Esophagus muscularis mucosa (tissue), 4 donors: ENCODE data around the gene GIPC3. TPM values are rescaled to one million over a fixed set of nuclear protein-coding genes. Genes with fewer than 3 reads are reported as not detected.

ENCODE experiments used
- DNase-seq: peaks from one replicate; pipeline ENCODE4 v3.0.0-alpha.2; 2017; ENCODE audit errors: extremely low spot score
- H3K27ac ChIP-seq, 4 donors: fragments of 200-600 bp; sonication (generic); replicated peaks in 1 of 4; 1 replicate in 3 of 4; 2 replicates in 1 of 4; pipeline ENCODE4 v1.5.1; 2016 to 2019; ENCODE audit warnings: mild to moderate bottlenecking in 1 of 4
- H3K27me3 ChIP-seq, 4 donors: fragments of 200-600 bp; sonication (generic); one replicate each; pipeline versions ENCODE4 v1.5.1 to v1.6.0; 2016 to 2019
- H3K36me3 ChIP-seq, 4 donors: fragments of 200-600 bp; sonication (generic); one replicate each; pipeline ENCODE4 v1.5.1; 2016 to 2019
- H3K4me1 ChIP-seq, 4 donors: fragments of 200-600 bp; sonication (generic); one replicate each; pipeline ENCODE4 v1.5.1; 2016 to 2019
- H3K4me3 ChIP-seq, 4 donors: fragments of 200-600 bp; sonication (generic); 1 replicate in 2 of 4; 2 replicates in 2 of 4; pipeline ENCODE4 v1.5.1; 2016 to 2019; ENCODE audit warnings: mild to moderate bottlenecking in 4 of 4, moderate library complexity in 1 of 4
- H3K9me3 ChIP-seq, 4 donors: fragments of 200-600 bp; sonication (generic); 1 replicate in 3 of 4; 2 replicates in 1 of 4; pipeline ENCODE4 v1.5.1; 2016 to 2019
- CTCF ChIP-seq, 3 experiments: fragments of 200-600 bp in 2 of 3; fragments of 450-650 bp in 1 of 3; sonication (generic) in 2 of 3; IDR thresholded peaks; one replicate each; pipeline ENCODE4 v1.5.1; 2017 to 2019; ENCODE audit warnings: antibody characterized with exemption in 3 of 3, mild to moderate bottlenecking in 2 of 3, moderate library complexity in 1 of 3
- EP300 ChIP-seq: sonication (generic); formaldehyde crosslinking; IDR thresholded peaks from one replicate; pipeline ENCODE4 v1.6.1; 2017; ENCODE audit warnings: antibody characterized with exemption
- POLR2A ChIP-seq: fragments of 450-650 bp; IDR thresholded peaks from one replicate; pipeline ENCODE4 v1.6.1; 2017; ENCODE audit warnings: antibody characterized with exemption, moderate library complexity, mild to moderate bottlenecking, low read depth
- POLR2AphosphoS5 ChIP-seq, 2 donors: sonication (generic); formaldehyde crosslinking; IDR thresholded peaks; one replicate each; pipeline ENCODE4 v1.6.1; 2017; ENCODE audit warnings: antibody characterized with exemption in 2 of 2
- WGBS: methylation state at CpG from one replicate; pipeline ENCODE4 v1.1.5; 2018; 5-methylcytosine and 5-hydroxymethylcytosine counted together
- intact Hi-C: fragments of 100-400 bp; cut with DNase I; formaldehyde crosslinking; loops from one replicate; pipeline ENCODE4 v1.15.1; 2023
- total RNA-seq, 4 donors: library from RNA; depleted of rRNA; stranded (reverse); fragments of >200 nt; gene quantifications; one replicate each; pipeline versions ENCODE4 v1.1.0 to v1.2.1, GENCODE V29; 2016

GIPC3 gene
- total RNA-seq, 4 donors from 2014 or later, result 4.1 to 17.5 (median 4.9) TPM

- no peak for DNase-seq
Measured at GRCh38 chr19:3591876-3592613, 6.8 kb downstream of the GIPC3 start.

GRCh38 chr19:3593156-3593555 lies 7.9 kb downstream of the GIPC3 start:
- Histone ChIP-seq H3K36me3 (peaks cover 0 to 21% (median 5%) of the 10 kb centered on the region in 4 donors), H3K27me3 (no peaks in the 10 kb centered on the region), H3K9me3 (no peaks in the 10 kb centered on the region), H3K4me3 (no peak overlapping the region), H3K27ac (peak overlapping the region in 1 of 4 donors; percentile 10), H3K4me1 (peaks cover 0 to 7% (median 0%) of the 10 kb centered on the region in 4 donors)
- TF ChIP-seq CTCF (IDR thresholded peaks at IDR 0.05), result no peak
- TF ChIP-seq EP300, result no peak
- no peak for TF ChIP-seq POLR2AphosphoS5 (IDR thresholded peaks at IDR 0.05)
- TF ChIP-seq POLR2A, result no peak
- no peak for DNase-seq
- intact Hi-C loops, result no loop called here
- WGBS, result 64% methylated on average over 7 of the region's 11 CpGs

More at GRCh38 chr19:3591876-3592613, 6.8 kb downstream of the GIPC3 start:
- H3K27ac ChIP-seq, result peak overlapping the region in 2 of 4 donors; percentile 10 to 34
- intact Hi-C loops, result no loop called here
- peaks cover 0 to 14% (median 5%) of the 10 kb centered on the region in 4 donors for H3K36me3 ChIP-seq
- peaks cover 4 to 7% (median 4%) of the 10 kb centered on the region in 4 donors for H3K4me1 ChIP-seq
- WGBS, result 100% methylated on average over 1 of the region's 9 CpGs
- TF ChIP-seq POLR2A (no peak), CTCF (IDR thresholded peaks at IDR 0.05) (no peak), EP300 (no peak), POLR2AphosphoS5 (IDR thresholded peaks at IDR 0.05) (no peak)
- H3K9me3 ChIP-seq, result no peaks in the 10 kb centered on the region
- H3K27me3 ChIP-seq, result no peaks in the 10 kb centered on the region
- H3K4me3 ChIP-seq, result no peak overlapping the region

GRCh38 chr19:3595521-3596061 lies 10.3 kb downstream of the GIPC3 start:
- H3K27me3 ChIP-seq, result no peaks in the 10 kb centered on the region
- H3K9me3 ChIP-seq, result no peaks in the 10 kb centered on the region
- intact Hi-C loops, result no loop called here
- no peak overlapping the region for H3K27ac ChIP-seq
- peaks cover 0 to 7% (median 0%) of the 10 kb centered on the region in 4 donors for H3K4me1 ChIP-seq
- no peak for TF ChIP-seq CTCF (IDR thresholded peaks at IDR 0.05)
- TF ChIP-seq EP300, result no peak
- TF ChIP-seq POLR2AphosphoS5 (IDR thresholded peaks at IDR 0.05), result no peak
- no peak for TF ChIP-seq POLR2A
- WGBS, result 80% methylated on average over 28 of the region's 34 CpGs
- peaks cover 0 to 29% (median 13%) of the 10 kb centered on the region in 4 donors for H3K36me3 ChIP-seq
- no peak overlapping the region for H3K4me3 ChIP-seq
- no peak for DNase-seq

GRCh38 chr19:3599776-3600187 lies 14.5 kb downstream of the GIPC3 start:
- Histone ChIP-seq H3K4me3 (no peak overlapping the region), H3K4me1 (peaks cover 5 to 22% (median 20%) of the 10 kb centered on the region in 4 donors), H3K27ac (no peak overlapping the region), H3K27me3 (no peaks in the 10 kb centered on the region), H3K9me3 (no peaks in the 10 kb centered on the region), H3K36me3 (peaks cover 0 to 29% (median 13%) of the 10 kb centered on the region in 4 donors)
- DNase-seq, result no peak
- no peak for TF ChIP-seq POLR2AphosphoS5 (IDR thresholded peaks at IDR 0.05)
- no peak for TF ChIP-seq POLR2A
- no peak for TF ChIP-seq EP300
- TF ChIP-seq CTCF (IDR thresholded peaks at IDR 0.05), result no peak
- 93% methylated on average over 3 of the region's 28 CpGs for WGBS
- intact Hi-C loops, result no loop called here
